Liver (tissue), 9 donors: ENCODE measurements around the gene TAS2R13. TPM values are rescaled to one million over a fixed set of nuclear protein-coding genes. Genes with fewer than 3 reads are reported as not detected.
A peak's percentile ranks its signal among the peaks of the same experiment; 100 is the strongest.

ENCODE experiments used
- DNase-seq: peaks from one replicate; pipeline ENCODE4 v3.0.0-alpha.2; 2017; ENCODE audit warnings: low spot score
- H3K27ac ChIP-seq, 2 donors: one replicate each; pipeline ENCODE4 v1.7.0; 2013; ENCODE audit warnings: inconsistent platforms in 2 of 2, low read length in 2 of 2, control low read depth in 1 of 2, low read depth in 1 of 2, mild to moderate bottlenecking in 1 of 2
- H3K27me3 ChIP-seq, 4 donors: one replicate each; pipeline versions ENCODE4 v1.6.1 to v1.7.0; 2013; ENCODE audit warnings: low read length in 3 of 4, inconsistent platforms in 1 of 4, mild to moderate bottlenecking in 1 of 4, moderate library complexity in 1 of 4; ENCODE audit not compliant: control insufficient read depth in 4 of 4, insufficient read depth in 4 of 4
- H3K36me3 ChIP-seq, 4 donors: one replicate each; pipeline versions ENCODE4 v1.6.1 to v1.7.0; 2013; ENCODE audit warnings: low read length in 3 of 4, mild to moderate bottlenecking in 3 of 4, low read depth in 1 of 4, moderate library complexity in 1 of 4; ENCODE audit not compliant: control insufficient read depth in 4 of 4, insufficient read depth in 3 of 4
- H3K4me1 ChIP-seq, 4 donors: one replicate each; pipeline versions ENCODE4 v1.6.1 to v1.7.0; 2013; ENCODE audit warnings: low read length in 3 of 4, mild to moderate bottlenecking in 3 of 4, moderate library complexity in 1 of 4; ENCODE audit not compliant: control insufficient read depth in 4 of 4, insufficient read depth in 4 of 4
- H3K4me3 ChIP-seq, 3 donors: one replicate each; pipeline versions ENCODE4 v1.6.1 to v1.7.0; 2013; ENCODE audit warnings: low read length in 3 of 3, control low read depth in 1 of 3, low read depth in 1 of 3, mild to moderate bottlenecking in 1 of 3
- H3K9ac ChIP-seq, 2 donors: one replicate each; pipeline ENCODE4 v1.7.0; 2013; ENCODE audit warnings: low read length in 2 of 2, mild to moderate bottlenecking in 2 of 2, moderate library complexity in 2 of 2, control low read depth in 1 of 2, low read depth in 1 of 2
- H3K9me3 ChIP-seq, 4 donors: one replicate each; pipeline versions ENCODE4 v1.6.1 to v1.7.0; 2013; ENCODE audit warnings: low read length in 3 of 4; ENCODE audit not compliant: control insufficient read depth in 4 of 4
- ATF3 ChIP-seq: IDR thresholded peaks from 2 replicates; pipeline ENCODE4 v1.6.1; 2016; ENCODE audit warnings: antibody characterized with exemption
- CTCF ChIP-seq: fragments of 150-350 bp; IDR thresholded peaks from 2 replicates; pipeline ENCODE4 v1.5.1; 2017; ENCODE audit warnings: improper control_type of control experiment, low read depth, low read length; ENCODE audit not compliant: missing input control
- EGR1 ChIP-seq, 2 donors: IDR thresholded peaks; 2 replicates each; pipeline ENCODE4 v1.6.1; 2016 to 2018; ENCODE audit warnings: antibody characterized with exemption in 2 of 2, low read depth in 2 of 2
- FOXA1 ChIP-seq: IDR thresholded peaks from 2 replicates; pipeline ENCODE4 v1.6.1; 2016; ENCODE audit warnings: antibody characterized with exemption
- FOXA2 ChIP-seq: IDR thresholded peaks from 2 replicates; pipeline ENCODE4 v1.6.1; 2016; ENCODE audit warnings: antibody characterized with exemption
- GABPA ChIP-seq, 2 donors: IDR thresholded peaks in 1 of 2; conservative IDR thresholded peaks in 1 of 2; 2 replicates each; pipeline ENCODE4 v1.6.1; 2016; ENCODE audit warnings: antibody characterized with exemption in 2 of 2, mild to moderate bottlenecking in 1 of 2, moderate library complexity in 1 of 2
- HNF4A ChIP-seq, 2 donors: conservative IDR thresholded peaks; 2 replicates each; pipeline ENCODE4 v1.6.1; 2016; ENCODE audit warnings: antibody characterized with exemption in 2 of 2, mild to moderate bottlenecking in 2 of 2
- HNF4G ChIP-seq: IDR thresholded peaks from 2 replicates; pipeline ENCODE4 v1.6.1; 2016; ENCODE audit warnings: antibody characterized with exemption
- JUND ChIP-seq, 2 donors: IDR thresholded peaks; 2 replicates each; pipeline ENCODE4 v1.6.1; 2016; ENCODE audit warnings: antibody characterized with exemption in 2 of 2
- MAX ChIP-seq: IDR thresholded peaks from 2 replicates; pipeline ENCODE4 v1.6.1; 2016; ENCODE audit warnings: antibody characterized with exemption
- NR2F2 ChIP-seq: IDR thresholded peaks from 2 replicates; pipeline ENCODE4 v1.6.1; 2016; ENCODE audit warnings: antibody characterized with exemption
- RAD21 ChIP-seq, 2 donors: IDR thresholded peaks; 2 replicates each; pipeline ENCODE4 v1.6.1; 2016; ENCODE audit warnings: antibody characterized with exemption in 2 of 2, mild to moderate bottlenecking in 2 of 2
- TAF1 ChIP-seq: conservative IDR thresholded peaks from 2 replicates; pipeline ENCODE4 v1.6.1; 2016; ENCODE audit warnings: antibody characterized with exemption, mild to moderate bottlenecking
- YY1 ChIP-seq: IDR thresholded peaks from 2 replicates; pipeline ENCODE4 v1.6.1; 2016; ENCODE audit warnings: antibody characterized with exemption, mild to moderate bottlenecking
- ZBTB33 ChIP-seq: IDR thresholded peaks from 2 replicates; pipeline ENCODE4 v1.6.1; 2016; ENCODE audit warnings: antibody characterized with exemption
- WGBS: extraction: QIAGEN DNeasy Blood & Tissue Kit; methylation state at CpG from one replicate; pipeline ENCODE4 v1.1.7; 2013; 5-methylcytosine and 5-hydroxymethylcytosine counted together
- polyA plus RNA-seq, 2 donors: library from polyadenylated mRNA; stranded (reverse) in 1 of 2; unstranded in 1 of 2; fragments of 200-250 nt in 1 of 2; fragments of >200 nt in 1 of 2; fragmentation: Nextera tagmentation in 1 of 2; extraction: Ambion mirVana in 1 of 2; gene quantifications; one replicate each; pipeline versions ENCODE4 v1.2.1 to v1.2.3, GENCODE V29; 2013 to 2015
- total RNA-seq, 2 donors: library from RNA; depleted of rRNA; stranded (reverse); fragments of >200 nt; gene quantifications; one replicate each; pipeline ENCODE4 v1.2.3, GENCODE V29; 2014
- donor health status: healthy.
- donor health status: healthy.
- donor health status: healthy.
- donor health status: healthy.
- donor health status: healthy.

TAS2R13 gene
- total and polyA plus RNA-seq, 4 donors, result 0.10 to 6.2 (median 0.51) TPM; not detected in 1

GRCh38 chr12:10952645-10953044 lies 43.3 kb upstream of the TAS2R13 start:
- no peak overlapping the region for H3K9ac ChIP-seq
- TF ChIP-seq ZBTB33 (no peak), HNF4A (conservative IDR thresholded peaks at IDR 0.05) (peak in 1 of 2 donors; percentile 20), TAF1 (no peak), FOXA1 (no peak), EGR1 (IDR thresholded peaks at IDR 0.05; ENCODE audit: low read depth in 2 of 2) (no peak), YY1 (no peak), CTCF (no peak)
- H3K27me3 ChIP-seq, result no peaks in the 10 kb centered on the region
- WGBS, result 82% methylated on average over 4 of the region's 4 CpGs
- H3K27ac ChIP-seq, result no peak overlapping the region
- no peaks in the 10 kb centered on the region for H3K4me1 ChIP-seq
- H3K36me3 ChIP-seq, result peaks cover 0 to 2% (median under 1%) of the 10 kb centered on the region in 4 donors
- H3K4me3 ChIP-seq, result no peak overlapping the region
- DNase-seq, result no peak
- no peaks in the 10 kb centered on the region for H3K9me3 ChIP-seq

- TF ChIP-seq CTCF, result no peak
- TF ChIP-seq NR2F2, result no peak
- TF ChIP-seq ATF3, result no peak
- no peak for TF ChIP-seq FOXA2
- no peak for TF ChIP-seq JUND (IDR thresholded peaks at IDR 0.05)
- no peak for TF ChIP-seq GABPA (IDR thresholded peaks at IDR 0.05 in 1 of 2, conservative IDR thresholded peaks at IDR 0.05 in 1 of 2)
- TF ChIP-seq HNF4G, result no peak
- no peak for TF ChIP-seq TAF1
- TF ChIP-seq RAD21 (IDR thresholded peaks at IDR 0.05), result no peak
- TF ChIP-seq MAX, result no peak
- Histone ChIP-seq H3K36me3 (no peaks in the 10 kb centered on the region), H3K4me3 (no peak overlapping the region), H3K27me3 (no peaks in the 10 kb centered on the region), H3K9ac (no peak overlapping the region), H3K9me3 (no peaks in the 10 kb centered on the region), H3K4me1 (no peaks in the 10 kb centered on the region), H3K27ac (no peak overlapping the region)
- no peak for DNase-seq
- WGBS, result 100% methylated on average over 2 of the region's 2 CpGs
These were observed 33.8 kb upstream of the TAS2R13 start for GRCh38 chr12:10943167-10943566.
